ENCODE measurements around the gene SYCE3.

Gene SYCE3

GRCh38 chr22:50574383-50574755 is 11.7 kb upstream of the SYCE3 start:
- no peak for DNase-seq

- DNase-seq, result no peak
These were observed 11.0 kb upstream of the SYCE3 start for GRCh38 chr22:50573491-50574382.

GRCh38 chr22:50572965-50573364 is 10.2 kb upstream of the SYCE3 start:
- no peak for DNase-seq

DNA sequence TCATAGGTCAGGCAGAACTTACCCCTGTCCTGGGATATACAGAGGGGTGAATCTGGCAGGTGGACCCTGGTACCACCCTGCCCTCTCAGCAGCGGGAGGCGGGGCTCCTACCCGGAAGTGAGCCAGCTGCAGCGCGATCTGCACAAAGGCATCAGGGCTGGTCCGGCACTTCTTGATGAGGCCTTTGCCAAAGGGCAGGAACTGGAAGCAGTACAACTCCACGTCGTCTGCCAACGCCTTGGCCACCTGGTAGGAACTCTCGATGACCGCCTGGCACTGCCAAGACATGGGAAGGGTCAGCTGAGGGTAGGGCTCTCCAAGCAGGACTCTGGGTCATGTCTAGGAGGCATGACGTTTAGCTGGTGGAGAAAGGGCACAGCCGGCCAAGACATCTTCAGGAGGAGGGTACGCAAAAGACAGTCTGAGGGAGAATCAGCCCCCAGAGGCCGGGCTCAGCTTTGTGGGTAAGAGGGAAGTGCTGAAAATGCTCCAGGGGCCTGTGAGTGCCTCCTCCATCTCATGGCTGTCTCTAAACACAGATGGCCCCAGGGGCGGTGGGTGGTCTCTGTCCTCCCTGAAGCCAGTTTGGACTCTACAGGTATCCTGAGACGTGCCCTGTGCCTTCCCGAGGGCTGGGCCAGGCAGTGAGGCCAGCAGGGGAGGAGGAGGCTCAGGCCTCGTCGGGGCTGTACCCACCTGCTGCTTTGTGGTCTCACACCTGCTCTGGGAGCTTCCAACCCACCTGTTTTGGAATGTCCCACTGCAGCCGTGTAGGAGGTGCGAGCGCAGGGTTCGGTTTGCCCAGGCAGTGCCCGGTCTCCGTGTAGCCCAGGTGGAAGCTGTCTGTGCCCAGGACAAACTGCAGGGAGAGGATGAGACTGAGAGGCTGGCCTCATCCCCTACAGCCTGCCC is 8.8 kb upstream of the SYCE3 start:
- no peak for DNase-seq

DNA sequence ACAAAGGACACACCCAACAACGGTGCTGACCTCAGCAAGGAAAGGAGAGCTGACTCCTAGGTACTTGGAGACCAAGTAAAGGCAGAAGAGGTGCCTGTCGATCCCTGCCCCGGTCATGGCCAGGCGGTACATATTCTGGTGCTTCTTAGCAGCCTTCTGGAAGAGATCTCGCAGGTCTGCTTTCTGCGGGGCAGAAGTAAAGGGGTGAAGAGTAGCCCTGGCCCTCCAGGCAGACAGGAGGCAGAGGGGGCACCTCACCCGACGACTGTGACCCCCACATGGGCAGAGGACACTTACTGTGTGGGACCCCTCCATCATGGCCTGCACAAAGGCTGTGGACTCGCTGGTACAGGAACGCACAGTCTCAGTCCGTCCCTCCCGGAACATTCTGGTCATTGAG is 8.1 kb upstream of the SYCE3 start:
- no peak for DNase-seq

DNA sequence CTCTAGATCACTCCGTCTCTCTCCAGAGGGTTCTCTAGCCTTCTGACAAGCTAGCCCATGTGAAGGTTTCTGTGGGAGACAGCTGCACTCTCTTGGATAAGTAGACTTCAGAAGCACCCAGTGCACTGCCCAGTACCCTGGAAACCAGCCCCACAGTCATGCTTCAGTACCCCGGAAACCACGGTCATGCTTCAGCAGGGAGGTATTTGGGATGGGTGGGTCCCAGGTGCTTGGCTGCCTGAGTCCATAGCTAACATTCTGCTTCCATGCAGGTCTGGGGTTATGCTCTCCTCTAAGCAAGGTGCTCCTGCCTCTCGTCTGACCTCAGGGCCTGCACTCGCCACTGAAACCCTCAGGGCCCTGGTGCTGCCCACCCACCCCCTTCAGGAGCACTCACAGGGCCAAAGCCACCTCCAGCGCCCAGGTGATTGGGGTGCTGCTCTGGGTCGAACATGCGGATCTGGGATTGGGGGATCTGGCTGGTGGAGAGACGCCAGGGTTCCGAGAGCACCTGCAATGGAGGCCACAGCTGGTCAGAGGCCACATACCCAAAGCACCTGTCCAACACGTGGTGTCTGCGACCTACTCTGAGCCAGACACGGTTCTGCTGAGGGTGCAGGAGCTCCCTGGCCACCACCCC is 7.3 kb upstream of the SYCE3 start:
- DNase-seq, result no peak

DNA sequence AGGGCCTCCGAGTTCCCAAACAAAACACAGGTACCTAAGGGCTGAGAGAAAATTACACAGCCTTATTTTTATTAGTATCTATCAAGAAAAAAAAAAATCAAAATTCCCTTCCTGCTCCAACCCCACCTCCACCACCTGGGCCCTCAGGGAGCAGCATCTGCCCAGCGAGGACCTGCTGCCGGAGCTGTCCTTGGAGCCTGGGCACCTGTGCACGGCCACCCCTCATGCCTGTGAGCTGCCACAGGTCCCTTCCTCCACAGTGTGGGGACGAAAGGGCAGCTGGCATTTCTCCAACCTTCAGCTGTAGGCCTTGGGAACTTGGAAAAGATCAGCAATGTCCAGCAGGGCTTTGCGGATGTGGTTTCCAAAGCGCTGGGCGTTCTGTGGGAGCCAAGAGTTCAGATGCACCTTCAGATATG is 6.3 kb upstream of the SYCE3 start:
- DNase-seq, result no peak

GRCh38 chr22:50568626-50569025 is 5.9 kb upstream of the SYCE3 start:
- no peak for DNase-seq

- DNase-seq, result no peak
These were observed 5.1 kb upstream of the SYCE3 start for GRCh38 chr22:50567721-50568252.

GRCh38 chr22:50564289-50564688 is 1.6 kb upstream of the SYCE3 start:
- no peak for DNase-seq

GRCh38 chr22:50563413-50564160 is 868 bp upstream of the SYCE3 start:
- DNase-seq, result no peak

DNA sequence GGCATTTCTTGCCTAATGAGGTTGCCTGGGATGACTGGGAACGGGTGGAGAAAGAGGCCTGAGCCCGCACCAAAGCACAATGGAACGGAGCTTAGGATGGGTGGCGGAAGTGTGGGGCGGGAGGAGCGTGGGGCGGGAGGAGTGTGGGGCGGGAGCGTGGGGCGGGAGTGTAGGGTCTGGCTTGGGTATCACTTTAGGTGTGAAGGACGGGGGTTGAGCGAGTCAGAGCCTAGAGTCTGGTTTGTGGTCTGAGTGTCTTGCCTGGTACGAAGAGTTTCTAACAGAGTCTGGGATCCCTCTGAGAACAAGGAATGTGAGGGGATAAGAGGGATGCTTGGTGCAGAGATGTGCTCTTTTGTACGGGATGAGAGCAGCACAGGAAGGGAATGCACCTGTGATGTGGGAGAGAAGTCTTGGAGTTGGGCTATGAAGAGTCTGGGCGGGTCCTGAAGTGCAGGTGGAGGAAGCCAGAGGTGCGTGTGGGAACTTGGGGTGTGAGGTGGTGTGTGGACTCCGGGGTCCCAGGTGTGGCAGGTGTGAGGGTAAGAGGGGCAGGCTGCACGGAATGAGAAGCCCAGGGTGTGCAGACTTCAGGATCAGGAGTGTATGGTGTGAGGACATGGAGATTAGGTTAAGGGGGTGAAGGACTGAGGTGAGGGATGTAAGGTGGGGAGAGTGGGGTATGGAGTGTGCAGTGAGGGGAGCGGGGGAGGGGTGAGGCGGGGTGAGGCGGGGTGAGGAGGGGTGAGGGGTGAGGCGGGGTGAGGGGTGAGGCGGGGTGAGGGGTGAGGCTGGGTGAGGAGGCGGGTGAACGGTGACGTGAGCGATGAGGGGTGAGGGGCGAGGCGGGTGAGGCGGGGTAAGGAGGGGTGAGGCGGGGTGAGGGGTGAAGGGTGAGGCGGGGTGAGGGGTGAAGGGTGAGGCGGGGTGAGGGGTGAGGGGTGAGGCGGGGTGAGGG is 1.0 kb downstream of the SYCE3 start:
- no peak for DNase-seq

DNA sequence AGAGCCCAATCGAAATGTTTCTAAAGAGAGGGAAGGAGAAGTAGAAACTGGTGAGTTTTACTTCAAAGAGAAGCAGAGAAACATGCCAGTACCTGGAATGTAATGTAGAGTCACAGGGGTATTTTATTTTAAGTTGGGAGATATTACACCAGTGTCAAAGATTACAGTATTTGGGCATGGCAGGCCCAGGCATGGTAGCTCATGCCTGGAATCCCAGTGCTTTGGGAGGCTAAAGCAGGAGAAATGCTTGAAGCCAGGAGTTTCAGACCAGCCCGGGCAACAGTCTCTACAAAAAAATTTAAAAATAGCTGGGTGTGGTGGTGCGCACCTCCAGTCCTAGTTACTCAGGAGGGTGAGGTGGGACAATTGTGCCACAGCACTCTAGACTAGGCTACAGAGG is 2.7 kb downstream of the SYCE3 start:
- no peak for DNase-seq

GRCh38 chr22:50556703-50557102 is 6.0 kb downstream of the SYCE3 start:
- DNase-seq, result no peak

DNA sequence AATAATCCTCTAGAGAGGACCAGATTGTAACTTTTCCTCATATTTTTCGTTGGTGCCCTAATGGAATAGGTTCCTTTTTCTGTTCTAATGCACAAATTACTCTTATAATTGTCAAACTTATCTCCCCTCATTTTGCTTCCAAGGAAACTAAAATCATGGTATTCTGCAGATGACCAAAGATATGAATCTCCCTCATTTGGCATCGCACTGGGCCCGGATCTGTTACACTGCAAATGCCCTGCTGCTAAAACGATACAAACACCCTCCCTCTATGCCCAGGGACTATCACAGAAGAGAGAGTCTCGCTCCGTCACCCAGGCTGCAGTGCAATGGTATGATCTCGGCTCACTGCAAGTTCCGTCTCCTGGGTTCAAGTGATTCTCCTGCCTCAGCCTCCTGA is 9.4 kb downstream of the SYCE3 start:
- DNase-seq, result no peak

DNA sequence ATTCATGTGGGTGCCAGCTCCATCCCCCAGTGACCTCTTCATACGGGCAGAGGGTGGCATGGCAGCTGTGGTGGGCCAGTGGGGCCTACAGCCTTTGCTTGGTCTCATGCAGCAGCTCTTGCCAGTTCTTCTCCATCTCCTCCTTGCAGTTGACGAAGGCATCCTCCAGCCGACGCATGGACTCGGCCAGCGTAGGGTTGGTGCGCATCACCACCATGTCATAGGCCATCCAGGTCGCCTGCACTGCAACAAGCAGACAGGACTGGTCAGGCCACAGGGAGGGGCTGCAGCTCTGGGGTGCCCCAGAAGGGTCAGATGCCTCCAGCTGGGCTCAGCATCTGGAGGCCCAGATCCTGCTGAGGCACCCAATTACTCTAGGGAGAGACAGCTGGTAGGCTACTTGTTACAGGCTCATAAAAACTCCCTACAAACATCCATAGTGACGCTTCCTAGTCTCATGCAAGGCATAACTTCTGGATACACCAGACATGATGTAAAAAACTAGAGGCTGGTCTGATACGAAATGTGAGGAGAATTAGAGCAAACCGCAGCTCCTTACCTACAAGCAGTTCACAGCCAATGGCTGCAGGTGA is 11.5 kb downstream of the SYCE3 start:
- no peak for DNase-seq

DNA sequence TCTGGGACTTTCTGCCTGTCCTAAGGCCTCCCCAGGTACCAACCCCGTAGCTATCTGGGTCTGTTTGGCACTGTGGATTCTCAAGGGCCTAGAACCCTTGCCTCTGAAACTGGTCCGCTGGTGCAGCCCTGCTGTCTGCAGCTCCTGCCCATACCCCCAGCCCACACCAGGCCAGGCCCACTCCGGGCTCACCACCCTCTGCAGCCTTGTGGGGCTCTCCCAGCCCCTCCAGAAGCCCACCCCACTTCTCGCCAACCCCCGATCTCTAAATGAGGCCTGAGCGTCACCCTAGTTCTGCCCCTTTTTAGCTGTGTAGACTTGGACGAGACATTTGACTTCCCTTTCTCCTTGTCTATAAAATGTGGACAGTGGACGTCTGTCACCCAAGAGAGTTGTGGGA is 12.3 kb downstream of the SYCE3 start:
- no peak for DNase-seq

- no peak for DNase-seq
These were observed 13.6 kb downstream of the SYCE3 start for GRCh38 chr22:50548921-50549790.

- no peak for DNase-seq
These were observed 14.4 kb downstream of the SYCE3 start for GRCh38 chr22:50548040-50548920.
